B cell (primary cell): ENCODE data around the gene RRP1. TPM values are rescaled to one million over a fixed set of nuclear protein-coding genes. Genes with fewer than 3 reads are reported as not detected.

ENCODE experiments used
- ATAC-seq: fragments of 200-7000 bp; cut with Tn5 transposase; one replicate; pipeline ENCODE4 v1.10.0; 2021; ENCODE audit warnings: low read depth, mild to moderate bottlenecking, moderate number of reproducible peaks, moderate library complexity
- CTCF ChIA-PET: fragments of 350-600 bp; sonication (Branson Sonifier 250); formaldehyde crosslinking; loops from one replicate; lab custom pipeline; 2021; ENCODE audit warnings: antibody characterized with exemption, inconsistent platforms; lab: Charles Lee
- POLR2A ChIA-PET: fragments of 350-600 bp; sonication (Branson Sonifier 250); formaldehyde crosslinking; loops from one replicate; lab custom pipeline; 2021; ENCODE audit warnings: antibody characterized with exemption; lab: Charles Lee
- DNase-seq: peaks from one replicate; pipeline ENCODE4 v3.0.0; 2013
- H2AFZ ChIP-seq: 2 replicates; pipeline ENCODE4 v1.6.1; 2012; ENCODE audit warnings: mild to moderate bottlenecking, low read depth, low read length; ENCODE audit not compliant: insufficient read depth, poor library complexity, severe bottlenecking
- H3K27ac ChIP-seq, 2 donors: 1 replicate in 1 of 2; 2 replicates in 1 of 2; pipeline ENCODE4 v1.5.1; 2012 to 2013; ENCODE audit warnings: low read length in 2 of 2, mild to moderate bottlenecking in 2 of 2, moderate library complexity in 1 of 2
- H3K27me3 ChIP-seq, 4 experiments: fragments of 200-600 bp in 1 of 4; sonication (generic) in 1 of 4; replicated peaks in 1 of 4; 1 replicate in 2 of 4; 2 replicates in 2 of 4; pipeline versions ENCODE4 v1.6.1 to v1.7.0; 2013 to 2016; ENCODE audit warnings: low read length in 3 of 4, mild to moderate bottlenecking in 2 of 4, mixed read lengths in 1 of 4, moderate library complexity in 1 of 4; ENCODE audit not compliant: insufficient read depth in 4 of 4, control insufficient read depth in 3 of 4; ENCODE audit errors: control extremely low read depth in 1 of 4
- H3K36me3 ChIP-seq, 2 experiments: replicated peaks in 1 of 2; 1 replicate in 1 of 2; 2 replicates in 1 of 2; pipeline versions ENCODE4 v1.6.1 to v1.7.1; 2013; ENCODE audit warnings: low read length in 1 of 2; ENCODE audit not compliant: insufficient read depth in 2 of 2, control insufficient read depth in 1 of 2; ENCODE audit errors: control extremely low read depth in 1 of 2, extremely low read depth in 1 of 2
- H3K4me1 ChIP-seq, 2 donors: fragments of 200-600 bp in 1 of 2; sonication (generic) in 1 of 2; 1 replicate in 1 of 2; 2 replicates in 1 of 2; pipeline versions ENCODE4 v1.5.1 to v1.6.1; 2013 to 2017; ENCODE audit warnings: low read length in 2 of 2; ENCODE audit not compliant: control insufficient read depth in 2 of 2, insufficient read depth in 2 of 2
- H3K4me2 ChIP-seq: replicated peaks from 2 replicates; pipeline ENCODE3; 2012; ENCODE audit warnings: mild to moderate bottlenecking, low read depth, low read length; ENCODE audit not compliant: poor library complexity, severe bottlenecking
- H3K4me3 ChIP-seq, 5 experiments: fragments of 200-600 bp in 1 of 5; sonication (generic) in 1 of 5; 1 replicate in 3 of 5; 2 replicates in 2 of 5; pipeline versions ENCODE4 v1.5.1 to v1.7.0; 2011 to 2016; ENCODE audit warnings: low read length in 4 of 5, mild to moderate bottlenecking in 4 of 5, low read depth in 2 of 5, control low read depth in 1 of 5, moderate library complexity in 1 of 5; ENCODE audit not compliant: insufficient read depth in 1 of 5; ENCODE audit errors: control extremely low read depth in 1 of 5, extremely low read depth in 1 of 5
- H3K79me2 ChIP-seq: fragments of 200-600 bp; sonication (generic); one replicate; pipeline ENCODE4 v1.6.0; 2016; ENCODE audit warnings: low read length; ENCODE audit not compliant: control insufficient read depth, insufficient read depth
- H3K9ac ChIP-seq: fragments of 200-600 bp; sonication (generic); 2 replicates; pipeline ENCODE4 v1.6.1; 2017; ENCODE audit warnings: mild to moderate bottlenecking, low read length, moderate library complexity
- H3K9me3 ChIP-seq, 3 donors: one replicate each; pipeline versions ENCODE4 v1.6.1 to v1.7.1; 2013; ENCODE audit warnings: low read length in 2 of 3; ENCODE audit not compliant: control insufficient read depth in 2 of 3, insufficient read depth in 1 of 3; ENCODE audit errors: control extremely low read depth in 1 of 3
- H4K20me1 ChIP-seq: 2 replicates; pipeline ENCODE4 v1.6.0; 2012; ENCODE audit warnings: mild to moderate bottlenecking, low read length; ENCODE audit not compliant: insufficient read depth, control insufficient read depth, poor library complexity, severe bottlenecking
- H3K27ac Mint-ChIP-seq: one replicate; pipeline ENCODE4 v1.8.0; 2021; ENCODE audit warnings: mixed read lengths
- H3K27me3 Mint-ChIP-seq: one replicate; pipeline ENCODE4 v1.8.0; 2021; ENCODE audit warnings: mixed read lengths
- H3K4me1 Mint-ChIP-seq: one replicate; pipeline ENCODE4 v1.8.0; 2021; ENCODE audit warnings: mixed read lengths
- H3K4me3 Mint-ChIP-seq: one replicate; pipeline ENCODE4 v1.8.0; 2021; ENCODE audit warnings: mixed read lengths
- H3K9me3 Mint-ChIP-seq: one replicate; pipeline ENCODE4 v1.8.0; 2022; ENCODE audit warnings: mixed read lengths; ENCODE audit not compliant: insufficient read depth
- CTCF ChIP-seq: fragments of 200-600 bp; IDR thresholded peaks from one replicate; pipeline ENCODE4 v1.8.0; 2022; ENCODE audit warnings: antibody characterized with exemption, mild to moderate bottlenecking
- EZH2 ChIP-seq: IDR thresholded peaks from 2 replicates; pipeline ENCODE4 v1.6.1; 2012; ENCODE audit warnings: borderline replicate concordance, low read depth, mild to moderate bottlenecking, moderate library complexity, low read length; ENCODE audit not compliant: insufficient read depth, poor library complexity, severe bottlenecking
- WGBS: methylation state at CpG from one replicate; pipeline ENCODE4 v1.1.5; 2013; ENCODE audit warnings: missing lambda C conversion rate; ENCODE audit not compliant: insufficient coverage; 5-methylcytosine and 5-hydroxymethylcytosine counted together
- intact Hi-C: fragments of 100-400 bp; cut with micrococcal nuclease; formaldehyde crosslinking; loops from one replicate; pipeline ENCODE4 v1.10.0; 2022
- polyA plus RNA-seq: library from polyadenylated mRNA; depleted of rRNA; stranded (reverse); fragments of >200 nt; gene quantifications from 2 replicates; pipeline ENCODE4 v1.2.3, GENCODE V29; 2012
- total RNA-seq, 2 donors: library from RNA; stranded (reverse); fragments of 120-200 nt in 1 of 2; gene quantifications; 1 replicate in 1 of 2; 2 replicates in 1 of 2; pipeline versions ENCODE4 v1.2.3 to v1.2.4, GENCODE V29; 2013 to 2022

Gene RRP1
- total and polyA plus RNA-seq, 2 donors (not counting 1 experiment from before 2014, with no cell fraction given) = 9.6 to 27.8 TPM

- Histone ChIP-seq H3K27me3 (no peaks in the 10 kb centered on the region), H3K4me1 (peaks cover 0 to 4% of the 10 kb centered on the region in 2 donors), H3K79me2 (no peaks in the 10 kb centered on the region), H3K36me3 (no peaks in the 10 kb centered on the region), H3K9ac (no peak overlapping the region), H4K20me1 (no peaks in the 10 kb centered on the region), H3K9me3 (peaks cover 0 to 12% (median 0%) of the 10 kb centered on the region in 3 donors), H3K4me2 (no peak overlapping the region), H3K27ac (no peak overlapping the region), H3K4me3 (no peak overlapping the region), H2AFZ (no peak overlapping the region)
- H3K9me3 Mint-ChIP-seq = no peaks in the 10 kb centered on the region
- ChIA-PET POLR2A (no interaction called here), CTCF (no interaction called here)
- DNase-seq = no peak
- no peaks in the 10 kb centered on the region for H3K27me3 Mint-ChIP-seq
- intact Hi-C loops = no loop called here
- H3K4me3 Mint-ChIP-seq = no peak overlapping the region
- no peak for TF ChIP-seq EZH2
- no peak for TF ChIP-seq CTCF
- H3K27ac Mint-ChIP-seq = no peak overlapping the region
- WGBS = 98% methylated on average over 13 of the region's 14 CpGs
- H3K4me1 Mint-ChIP-seq = peaks cover 5% of the 10 kb centered on the region
- no peak for ATAC-seq
Measured at GRCh38 chr21:43847301-43847700, 57.9 kb downstream of the RRP1 start.

GRCh38 chr21:43848771-43849170, 59.4 kb downstream of the RRP1 start:
- H3K4me3 Mint-ChIP-seq = no peak overlapping the region
- TF ChIP-seq EZH2 = no peak
- no peak for TF ChIP-seq CTCF
- Histone ChIP-seq H2AFZ (no peak overlapping the region), H3K27ac (no peak overlapping the region), H3K4me3 (no peak overlapping the region), H4K20me1 (no peaks in the 10 kb centered on the region), H3K9ac (no peak overlapping the region), H3K27me3 (no peaks in the 10 kb centered on the region), H3K9me3 (peaks cover 0 to 12% (median 0%) of the 10 kb centered on the region in 3 donors), H3K4me1 (no peaks in the 10 kb centered on the region), H3K79me2 (no peaks in the 10 kb centered on the region), H3K36me3 (no peaks in the 10 kb centered on the region), H3K4me2 (no peak overlapping the region)
- H3K9me3 Mint-ChIP-seq = no peaks in the 10 kb centered on the region
- H3K27me3 Mint-ChIP-seq = peaks cover 5% of the 10 kb centered on the region
- intact Hi-C loops = no loop called here
- CTCF ChIA-PET = no interaction called here
- no peaks in the 10 kb centered on the region for H3K4me1 Mint-ChIP-seq
- 85% methylated on average over 9 of the region's 10 CpGs for WGBS
- no peak for ATAC-seq
- no peak overlapping the region for H3K27ac Mint-ChIP-seq
- DNase-seq = no peak
- POLR2A ChIA-PET = no interaction called here
